Stimulated activated CD4-positive, alpha-beta T cell treated with anti-CD3 and anti-CD28 coated beads, Interleukin-4, amount 100 ng/mL, for 4 hours (primary cell): ENCODE data around the gene C19orf25.

ENCODE experiments used
- DNase-seq, 2 experiments: peaks; one replicate each; pipeline ENCODE4 v3.0.0-alpha.2; 2020

The C19orf25 gene

GRCh38 chr19:1460033-1460995 lies 18.7 kb downstream of the C19orf25 start:
- DNase-seq = no peak

GRCh38 chr19:1459479-1459878 lies 19.5 kb downstream of the C19orf25 start:
- DNase-seq = no peak

- no peak for DNase-seq
These were observed 21.1 kb downstream of the C19orf25 start for GRCh38 chr19:1457892-1458291.

- no peak for DNase-seq
These were observed 21.8 kb downstream of the C19orf25 start for GRCh38 chr19:1457031-1457739.

GRCh38 chr19:1456121-1456900 lies 22.7 kb downstream of the C19orf25 start:
- no peak for DNase-seq

GRCh38 chr19:1455336-1456120 lies 23.5 kb downstream of the C19orf25 start:
- no peak for DNase-seq

GRCh38 chr19:1455002-1455335 lies 24.0 kb downstream of the C19orf25 start:
- no peak for DNase-seq

- DNase-seq = no peak
These were observed 25.3 kb downstream of the C19orf25 start for GRCh38 chr19:1453525-1454364.

GRCh38 chr19:1452802-1453524 lies 26.1 kb downstream of the C19orf25 start:
- no peak for DNase-seq

- no peak for DNase-seq
These were observed 26.9 kb downstream of the C19orf25 start for GRCh38 chr19:1451916-1452801.

GRCh38 chr19:1450735-1451731 lies 28.0 kb downstream of the C19orf25 start:
- no peak for DNase-seq

- DNase-seq = no peak
These were observed 29.3 kb downstream of the C19orf25 start, which contains the start of gene APC2 for GRCh38 chr19:1449467-1450442. Gene APC2 (plus strand): TSS chr19:1450121. CDS start chr19:1453002, 2,881 bp downstream.

GRCh38 chr19:1447944-1448343 lies 31.1 kb downstream of the C19orf25 start:
- DNase-seq = no peak

GRCh38 chr19:1447504-1447903 lies 31.5 kb downstream of the C19orf25 start:
- DNase-seq = no peak

GRCh38 chr19:1446713-1447481 lies 32.1 kb downstream of the C19orf25 start:
- no peak for DNase-seq
